ENCODE measurements around the gene TUBAL3. TPM values are rescaled to one million over a fixed set of nuclear protein-coding genes. Genes with fewer than 3 reads are reported as not detected.
"Not testable (repeated sequence)": the region's sequence is repeated elsewhere in the genome, so short reads cannot be mapped to it uniquely, and the experiment has no call there.

TUBAL3 gene
- polyA plus RNA-seq, 1 experiment = not detected

DNA sequence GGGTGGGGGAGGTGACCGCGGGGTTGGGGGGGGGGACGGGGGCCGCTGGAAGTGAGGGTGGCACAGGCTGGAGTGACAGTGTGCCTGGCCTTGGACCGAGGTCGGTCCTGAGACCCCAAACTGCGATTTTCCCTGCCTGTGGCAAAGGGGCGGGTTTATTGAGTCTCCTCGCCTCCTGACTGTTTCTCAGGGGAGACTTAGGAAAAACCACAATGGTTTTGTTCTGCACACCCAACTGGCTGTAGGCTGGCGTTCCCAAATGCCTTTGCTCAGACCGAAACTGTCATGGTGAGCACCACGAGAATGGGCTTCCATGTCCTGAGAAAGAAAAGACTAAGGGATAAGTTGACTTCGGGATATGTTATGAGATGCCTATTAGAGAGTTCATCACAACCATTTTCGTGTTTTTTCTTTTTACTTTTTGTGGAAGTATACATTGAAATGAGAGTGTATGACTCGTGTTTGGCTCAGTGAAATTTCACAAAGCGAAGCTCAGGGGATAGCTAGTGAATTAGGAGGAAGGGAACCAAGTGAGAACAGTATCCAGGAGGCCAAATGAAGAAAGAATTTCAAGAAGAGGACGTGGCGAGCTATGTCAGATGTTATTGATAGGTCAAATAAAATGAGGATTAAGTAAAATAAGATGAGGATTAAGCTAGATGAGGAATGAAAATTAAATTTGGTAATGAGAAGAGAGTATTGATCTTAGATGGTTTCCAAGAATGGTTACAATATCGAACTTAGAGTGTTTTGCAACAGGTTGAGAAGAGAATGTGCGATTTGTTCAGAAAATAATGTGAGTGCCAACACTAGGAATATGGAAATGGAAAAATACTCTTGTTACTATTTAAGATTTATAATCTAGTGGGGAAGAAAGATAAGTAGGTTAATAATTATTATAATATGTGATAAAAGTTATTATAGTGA lies 8.6 kb upstream of the TUBAL3 start:
- Histone ChIP-seq H3K36me3 (ENCODE audit: control insufficient read depth, insufficient read depth, low read length) (no peaks in the 10 kb centered on the region), H3K27me3 (ENCODE audit: control insufficient read depth, insufficient read depth, low read length) (no peaks in the 10 kb centered on the region), H3K4me3 (ENCODE audit: low read depth, low read length) (peak overlapping the region; percentile 98)
- POLR2A ChIA-PET = no interaction called here
- TF ChIP-seq, protein P1, sequence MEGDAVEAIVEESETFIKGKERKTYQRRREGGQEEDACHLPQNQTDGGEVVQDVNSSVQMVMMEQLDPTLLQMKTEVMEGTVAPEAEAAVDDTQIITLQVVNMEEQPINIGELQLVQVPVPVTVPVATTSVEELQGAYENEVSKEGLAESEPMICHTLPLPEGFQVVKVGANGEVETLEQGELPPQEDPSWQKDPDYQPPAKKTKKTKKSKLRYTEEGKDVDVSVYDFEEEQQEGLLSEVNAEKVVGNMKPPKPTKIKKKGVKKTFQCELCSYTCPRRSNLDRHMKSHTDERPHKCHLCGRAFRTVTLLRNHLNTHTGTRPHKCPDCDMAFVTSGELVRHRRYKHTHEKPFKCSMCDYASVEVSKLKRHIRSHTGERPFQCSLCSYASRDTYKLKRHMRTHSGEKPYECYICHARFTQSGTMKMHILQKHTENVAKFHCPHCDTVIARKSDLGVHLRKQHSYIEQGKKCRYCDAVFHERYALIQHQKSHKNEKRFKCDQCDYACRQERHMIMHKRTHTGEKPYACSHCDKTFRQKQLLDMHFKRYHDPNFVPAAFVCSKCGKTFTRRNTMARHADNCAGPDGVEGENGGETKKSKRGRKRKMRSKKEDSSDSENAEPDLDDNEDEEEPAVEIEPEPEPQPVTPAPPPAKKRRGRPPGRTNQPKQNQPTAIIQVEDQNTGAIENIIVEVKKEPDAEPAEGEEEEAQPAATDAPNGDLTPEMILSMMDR (IDR thresholded peaks at IDR 0.05; ENCODE audit: insufficient read depth, low read depth, low read length) = no peak
- CTCF ChIA-PET = interaction anchor here (1.4 kb wide), 1 partner anchor 27 kb away, joined by 3 read pairs; no protein-coding TSS in a partner anchor
- DNase-seq (ENCODE audit: low read depth) = no peak

DNA sequence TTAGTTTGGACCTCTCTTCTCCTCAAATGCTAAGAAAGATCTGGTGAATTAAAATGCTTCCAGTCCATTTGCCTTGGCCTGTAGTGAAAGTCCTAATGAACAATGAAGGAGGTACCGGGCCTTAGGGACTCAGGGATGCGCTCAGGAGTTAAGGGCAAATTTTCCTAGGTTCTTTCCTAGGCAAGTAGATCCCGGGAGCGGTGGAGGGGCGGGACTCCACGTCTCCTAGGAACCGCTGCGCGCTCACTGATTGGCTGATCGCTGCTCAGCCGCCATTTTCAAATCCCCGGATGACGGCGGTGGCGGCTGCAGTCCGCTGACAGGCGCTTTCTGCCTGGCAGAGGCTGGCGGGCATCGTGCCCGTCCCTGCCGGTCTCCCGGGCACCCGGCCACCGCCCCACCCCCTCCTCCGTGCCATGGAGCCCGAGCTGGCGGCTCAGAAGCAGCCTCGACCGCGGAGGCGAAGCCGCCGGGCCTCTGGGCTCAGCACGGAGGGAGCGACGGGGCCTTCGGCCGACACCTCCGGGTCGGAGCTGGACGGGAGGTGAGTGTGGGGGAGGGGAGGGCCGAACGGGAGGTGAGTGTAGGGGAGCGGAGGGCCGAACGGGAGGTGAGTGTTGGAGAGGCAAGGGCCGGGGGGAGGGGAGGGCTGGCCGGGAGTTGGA lies 7.8 kb upstream of the TUBAL3 start, which contains the start of gene NET1:
Gene NET1 (plus strand): TSS at position 281 of the 665 bp plus-strand sequence. CDS start 136 bp downstream, at position 417.
- ChIA-PET CTCF (interaction anchor here (1.4 kb wide), 1 partner anchor 26 kb away, joined by 3 read pairs; no protein-coding TSS in a partner anchor), POLR2A (no interaction called here)
- DNase-seq (ENCODE audit: low read depth) = peak; percentile 31
- H3K27me3 ChIP-seq (ENCODE audit: control insufficient read depth, insufficient read depth, low read length) = no peaks in the 10 kb centered on the region
- no peaks in the 10 kb centered on the region for H3K36me3 ChIP-seq (ENCODE audit: control insufficient read depth, insufficient read depth, low read length)
- peak within 1 kb of the TSS; percentile 98 for H3K4me3 ChIP-seq (ENCODE audit: low read depth, low read length)
- TF ChIP-seq, protein P1 (IDR thresholded peaks at IDR 0.05; ENCODE audit: insufficient read depth, low read depth, low read length) = no peak

- CTCF ChIA-PET = interaction anchor here (1.4 kb wide), 1 partner anchor 597 kb away, joined by 3 read pairs; no protein-coding TSS in a partner anchor
- TF ChIP-seq, protein P1 (IDR thresholded peaks at IDR 0.05; ENCODE audit: insufficient read depth, low read depth, low read length) = no peak
- no peaks in the 10 kb centered on the region for H3K27me3 ChIP-seq (ENCODE audit: control insufficient read depth, insufficient read depth, low read length)
- peak overlapping the region; percentile 98 for H3K4me3 ChIP-seq (ENCODE audit: low read depth, low read length)
- DNase-seq (ENCODE audit: low read depth) = no peak
- H3K36me3 ChIP-seq (ENCODE audit: control insufficient read depth, insufficient read depth, low read length) = no peaks in the 10 kb centered on the region
- POLR2A ChIA-PET = no interaction called here
Measured at GRCh38 chr10:5411941-5412276, 7.3 kb upstream of the TUBAL3 start.

DNA sequence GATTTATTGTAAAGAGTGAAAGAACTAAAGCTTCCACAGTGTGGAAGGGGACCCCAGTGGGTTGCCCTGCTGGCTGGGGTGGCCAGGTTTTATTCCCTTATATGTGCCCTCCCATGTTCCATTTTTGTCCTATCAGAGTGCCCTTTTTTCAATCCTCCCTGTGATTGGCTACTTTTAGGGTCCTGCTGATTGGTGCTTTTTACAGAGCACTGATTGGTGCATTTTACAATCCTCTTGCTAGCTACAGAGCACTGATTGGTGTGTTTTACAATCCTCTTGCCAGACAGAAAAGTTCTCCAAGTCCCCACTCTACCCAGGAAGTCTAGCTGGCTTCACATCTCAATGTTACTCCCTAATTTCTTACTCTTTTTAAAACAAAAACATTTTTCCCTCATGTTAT lies 6.2 kb upstream of the TUBAL3 start:
- DNase-seq (ENCODE audit: low read depth); H3K36me3 ChIP-seq (ENCODE audit: control insufficient read depth, insufficient read depth, low read length); POLR2A ChIA-PET; H3K4me3 ChIP-seq (ENCODE audit: low read depth, low read length); H3K27me3 ChIP-seq (ENCODE audit: control insufficient read depth, insufficient read depth, low read length): not testable (repeated sequence)
- CTCF ChIA-PET = interaction anchor here (1.0 to 1.4 kb wide), 2 partner anchors 23 to 596 kb away, joined by 3 read pairs; no protein-coding TSS in a partner anchor

- Histone ChIP-seq H3K4me3 (ENCODE audit: low read depth, low read length) (no peak overlapping the region), H3K27me3 (ENCODE audit: control insufficient read depth, insufficient read depth, low read length) (no peaks in the 10 kb centered on the region; the same call in 1 of the 2 replicates), H3K36me3 (ENCODE audit: control insufficient read depth, insufficient read depth, low read length) (no peaks in the 10 kb centered on the region)
- ChIA-PET POLR2A (no interaction called here), CTCF (interaction anchor here (1.4 kb wide), 1 partner anchor 18 kb away, joined by 3 read pairs; no protein-coding TSS in a partner anchor)
- TF ChIP-seq, protein P1 (IDR thresholded peaks at IDR 0.05; ENCODE audit: insufficient read depth, low read depth, low read length) = no peak
- no peak for DNase-seq (ENCODE audit: low read depth)
Measured at GRCh38 chr10:5406918-5407317, 2.3 kb upstream of the TUBAL3 start.

Measured in BJ (cell line).